OCI-LY3 (cell line): Measurements from ENCODE around the gene POU6F2.

ENCODE experiments used
- H2AFZ ChIP-seq: fragments of 200-600, 300-600 bp; shearing (Covaris generic); 2 replicates; pipeline ENCODE4 v1.6.0; 2014; ENCODE audit warnings: antibody characterized with exemption, low read depth, low read length
- H3K27ac ChIP-seq: fragments of 200-600, 300-600 bp; sonication (generic); 2 replicates; pipeline ENCODE4 v1.5.1; 2014; ENCODE audit warnings: mild to moderate bottlenecking, low read length, moderate library complexity, mixed read lengths
- H3K27me3 ChIP-seq: fragments of 200-600, 300-600 bp; sonication (generic); 2 replicates; pipeline ENCODE4 v1.6.1; 2014; ENCODE audit warnings: low read depth, low read length, mixed read lengths
- H3K36me3 ChIP-seq: fragments of 200-600, 300-600 bp; sonication (generic); replicated peaks from 2 replicates; pipeline ENCODE3; 2014; ENCODE audit warnings: low read depth, low read length, mixed read lengths
- H3K4me1 ChIP-seq: fragments of 300-600, 200-600 bp; sonication (generic); 2 replicates; pipeline ENCODE4 v1.6.1; 2014; ENCODE audit warnings: low read length, mixed read lengths
- H3K4me2 ChIP-seq: fragments of 200-600, 300-600 bp; sonication (generic); 2 replicates; pipeline ENCODE4 v1.6.1; 2014; ENCODE audit warnings: low read length, mixed read lengths
- H3K4me3 ChIP-seq: fragments of 300-600, 200-600 bp; sonication (generic); 2 replicates; pipeline ENCODE4 v1.5.1; 2014; ENCODE audit warnings: antibody characterized with exemption, mild to moderate bottlenecking, low read length, moderate library complexity
- H3K79me2 ChIP-seq: fragments of 300-600, 200-600 bp; shearing (Covaris generic); 2 replicates; pipeline ENCODE4 v1.6.1; 2014; ENCODE audit warnings: mild to moderate bottlenecking, low read length, mixed read lengths
- H3K9ac ChIP-seq: fragments of 300-600, 200-600 bp; shearing (Covaris generic); 2 replicates; pipeline ENCODE4 v1.6.0; 2014; ENCODE audit warnings: mild to moderate bottlenecking, low read length, moderate library complexity
- H3K9me3 ChIP-seq: fragments of 200-600, 300-600 bp; shearing (Covaris generic); 2 replicates; pipeline ENCODE4 v1.6.1; 2014; ENCODE audit warnings: low read length, mixed read lengths; ENCODE audit not compliant: insufficient read depth
- H4K20me1 ChIP-seq: fragments of 200-600, 300-600 bp; sonication (generic); 2 replicates; pipeline ENCODE4 v1.6.1; 2016; ENCODE audit warnings: low read length, mixed read lengths; ENCODE audit not compliant: insufficient read depth
- EZH2phosphoT487 ChIP-seq: fragments of 200-600 bp; shearing (Covaris generic); IDR thresholded peaks from 2 replicates; pipeline ENCODE4 v1.6.1; 2018; ENCODE audit warnings: antibody characterized with exemption, mixed run types, low read depth
- TF ChIP-seq, protein P1 (sequence below): fragments of 200-600, 300-600 bp; sonication (generic); IDR thresholded peaks from 2 replicates; pipeline ENCODE4 v1.5.1; 2014; ENCODE audit warnings: antibody characterized with exemption, low read length, low read depth

Gene POU6F2

DNA sequence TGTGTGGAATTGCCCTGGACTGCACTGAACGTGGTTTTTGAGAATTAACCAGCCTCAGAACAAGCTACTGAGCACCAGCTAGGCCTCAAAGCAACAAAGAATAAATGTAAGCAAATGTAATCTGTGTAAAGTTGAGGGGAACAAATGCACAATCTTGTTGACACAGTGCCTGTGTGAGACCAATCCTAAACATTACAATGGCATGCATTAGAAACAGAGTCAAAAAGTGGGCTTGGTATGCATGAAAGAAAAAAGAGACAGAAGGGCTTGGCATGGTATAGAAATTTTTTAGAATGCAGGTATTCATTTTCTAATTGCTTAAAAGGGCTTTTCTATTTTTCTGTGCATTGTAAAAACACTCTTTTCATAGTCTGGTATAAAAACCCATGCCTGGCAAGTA, 224.3 kb downstream of the POU6F2 start:
- Histone ChIP-seq H3K27ac (no peak overlapping the region), H3K4me1 (no peaks in the 10 kb centered on the region), H2AFZ (no peak overlapping the region), H3K9ac (no peak overlapping the region), H3K4me3 (no peak overlapping the region), H3K9me3 (no peaks in the 10 kb centered on the region), H4K20me1 (no peaks in the 10 kb centered on the region), H3K4me2 (no peak overlapping the region), H3K36me3 (no peaks in the 10 kb centered on the region), H3K79me2 (no peaks in the 10 kb centered on the region), H3K27me3 (peaks cover 21% of the 10 kb centered on the region; the same call in 1 of the 2 replicates)
- TF ChIP-seq, protein P1, sequence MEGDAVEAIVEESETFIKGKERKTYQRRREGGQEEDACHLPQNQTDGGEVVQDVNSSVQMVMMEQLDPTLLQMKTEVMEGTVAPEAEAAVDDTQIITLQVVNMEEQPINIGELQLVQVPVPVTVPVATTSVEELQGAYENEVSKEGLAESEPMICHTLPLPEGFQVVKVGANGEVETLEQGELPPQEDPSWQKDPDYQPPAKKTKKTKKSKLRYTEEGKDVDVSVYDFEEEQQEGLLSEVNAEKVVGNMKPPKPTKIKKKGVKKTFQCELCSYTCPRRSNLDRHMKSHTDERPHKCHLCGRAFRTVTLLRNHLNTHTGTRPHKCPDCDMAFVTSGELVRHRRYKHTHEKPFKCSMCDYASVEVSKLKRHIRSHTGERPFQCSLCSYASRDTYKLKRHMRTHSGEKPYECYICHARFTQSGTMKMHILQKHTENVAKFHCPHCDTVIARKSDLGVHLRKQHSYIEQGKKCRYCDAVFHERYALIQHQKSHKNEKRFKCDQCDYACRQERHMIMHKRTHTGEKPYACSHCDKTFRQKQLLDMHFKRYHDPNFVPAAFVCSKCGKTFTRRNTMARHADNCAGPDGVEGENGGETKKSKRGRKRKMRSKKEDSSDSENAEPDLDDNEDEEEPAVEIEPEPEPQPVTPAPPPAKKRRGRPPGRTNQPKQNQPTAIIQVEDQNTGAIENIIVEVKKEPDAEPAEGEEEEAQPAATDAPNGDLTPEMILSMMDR: no peak
- TF ChIP-seq EZH2phosphoT487: no peak

DNA sequence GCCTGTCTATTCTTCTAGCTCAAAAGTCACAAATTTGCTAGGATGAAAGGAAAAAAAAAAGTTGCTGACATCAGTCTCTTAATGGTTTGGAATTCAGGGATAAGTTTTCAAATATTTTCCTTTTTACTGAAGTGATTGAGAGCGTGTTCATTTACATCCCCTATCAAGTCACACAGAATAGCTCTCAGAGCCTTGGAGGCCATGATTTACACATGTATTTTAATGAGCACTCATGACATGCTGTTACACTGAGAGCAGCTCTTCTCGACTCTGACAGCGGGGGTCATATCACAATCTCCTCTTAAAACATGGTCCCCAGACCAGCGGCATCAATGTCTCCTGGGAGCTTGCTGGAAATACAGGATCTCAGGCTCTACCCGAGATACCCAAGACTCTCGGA, 232.7 kb downstream of the POU6F2 start:
- Histone ChIP-seq H3K9ac (no peak overlapping the region), H3K27ac (no peak overlapping the region), H3K9me3 (no peaks in the 10 kb centered on the region), H3K4me3 (no peak overlapping the region), H3K36me3 (no peaks in the 10 kb centered on the region), H3K27me3 (peaks cover 8% of the 10 kb centered on the region; the same call in 1 of the 2 replicates), H2AFZ (no peak overlapping the region), H3K79me2 (no peaks in the 10 kb centered on the region), H3K4me1 (no peaks in the 10 kb centered on the region), H3K4me2 (no peak overlapping the region), H4K20me1 (no peaks in the 10 kb centered on the region)
- no peak for TF ChIP-seq EZH2phosphoT487
- TF ChIP-seq, protein P1: no peak

GRCh38 chr7:39211581-39211980, 233.9 kb downstream of the POU6F2 start:
- Histone ChIP-seq H3K27me3 (peaks cover 8% of the 10 kb centered on the region; the same call in 1 of the 2 replicates), H3K36me3 (no peaks in the 10 kb centered on the region), H3K4me2 (no peak overlapping the region), H4K20me1 (no peaks in the 10 kb centered on the region), H3K9ac (no peak overlapping the region), H2AFZ (no peak overlapping the region), H3K4me3 (no peak overlapping the region), H3K9me3 (no peaks in the 10 kb centered on the region), H3K79me2 (no peaks in the 10 kb centered on the region), H3K4me1 (no peaks in the 10 kb centered on the region), H3K27ac (no peak overlapping the region)
- TF ChIP-seq, protein P1: no peak
- TF ChIP-seq EZH2phosphoT487: no peak

- no peak overlapping the region for H3K4me2 ChIP-seq
- no peaks in the 10 kb centered on the region for H4K20me1 ChIP-seq
- no peaks in the 10 kb centered on the region for H3K9me3 ChIP-seq
- no peaks in the 10 kb centered on the region for H3K79me2 ChIP-seq
- no peak overlapping the region for H3K4me3 ChIP-seq
- no peak overlapping the region for H2AFZ ChIP-seq
- H3K4me1 ChIP-seq: no peaks in the 10 kb centered on the region
- H3K27me3 ChIP-seq: peaks cover 10% of the 10 kb centered on the region; the same call in 1 of the 2 replicates
- no peak overlapping the region for H3K9ac ChIP-seq
- no peak overlapping the region for H3K27ac ChIP-seq
- TF ChIP-seq, protein P1: no peak
- no peak for TF ChIP-seq EZH2phosphoT487
- no peaks in the 10 kb centered on the region for H3K36me3 ChIP-seq
Measured at GRCh38 chr7:39212876-39213275, 235.2 kb downstream of the POU6F2 start.
